Left lung (tissue), 10 donors: Measurements from ENCODE around the gene GLTPD2. TPM values are rescaled to one million over a fixed set of nuclear protein-coding genes. Genes with fewer than 3 reads are reported as not detected.

Experiments
- ATAC-seq: fragments of 200-7000 bp; cut with Tn5 transposase; one replicate; pipeline ENCODE4 v1.9.1; 2020; ENCODE audit warnings: moderate library complexity
- DNase-seq, 4 donors: peaks; one replicate each; pipeline ENCODE4 v3.0.0-alpha.2; 2013 to 2020
- H3K27ac ChIP-seq, 2 donors: fragments of 200-600 bp; sonication (generic) in 1 of 2; one replicate each; pipeline versions ENCODE4 v1.5.0 to v1.8.0; 2020 to 2021
- H3K27me3 ChIP-seq, 2 donors: fragments of 200-600 bp; sonication (generic) in 1 of 2; one replicate each; pipeline versions ENCODE4 v1.5.0 to v1.8.0; 2020 to 2021
- H3K36me3 ChIP-seq, 2 donors: fragments of 200-600 bp; sonication (generic) in 1 of 2; one replicate each; pipeline versions ENCODE4 v1.5.0 to v1.8.0; 2020 to 2021
- H3K4me1 ChIP-seq, 2 donors: fragments of 200-600 bp; one replicate each; pipeline ENCODE4 v1.8.0; 2021
- H3K4me3 ChIP-seq, 2 donors: fragments of 200-600 bp; sonication (generic) in 1 of 2; one replicate each; pipeline versions ENCODE4 v1.5.0 to v1.8.0; 2020 to 2021; ENCODE audit warnings: mild to moderate bottlenecking in 1 of 2
- H3K9me3 ChIP-seq, 2 donors: fragments of 200-600 bp; sonication (generic) in 1 of 2; one replicate each; pipeline versions ENCODE4 v1.5.0 to v1.8.0; 2020 to 2021
- CTCF ChIP-seq, 2 donors: fragments of 200-600 bp; sonication (generic) in 1 of 2; IDR thresholded peaks; one replicate each; pipeline versions ENCODE4 v1.5.0 to v1.8.0; 2021; ENCODE audit warnings: antibody characterized with exemption in 2 of 2
- intact Hi-C, 2 donors: fragments of 100-400 bp; cut with DNase I; formaldehyde crosslinking; loops; one replicate each; pipeline versions ENCODE4 v1.11.2 to v1.14.2; 2022
- polyA plus RNA-seq, 6 donors: library from polyadenylated mRNA; unstranded; fragments of 120-200 nt; gene quantifications; one replicate each; pipeline ENCODE4 v1.2.1, GENCODE V29; 2013; ENCODE audit not compliant: insufficient read length in 6 of 6
- total RNA-seq, 2 donors: library from RNA; stranded (reverse); fragmentation: NEBNext Ultra II Directional; extraction: Animal tissue kit (Norgen Biotek cat#: 25700); gene quantifications; one replicate each; pipeline ENCODE4 v1.2.1, GENCODE V29; 2021
- donor health status: DM: no; HTN: yes; CAD: no.
- donor health status: DM: no; HTN: no; CAD: no.

Gene GLTPD2
- total and polyA plus RNA-seq, 8 donors = 0.59 to 1.5 (median 0.99) TPM; not detected in 2

- peak overlapping the region; percentile 63 to 79 for H3K4me3 ChIP-seq
These were observed 19.0 kb downstream of the GLTPD2 start for GRCh38 chr17:4807605-4808377.

DNA sequence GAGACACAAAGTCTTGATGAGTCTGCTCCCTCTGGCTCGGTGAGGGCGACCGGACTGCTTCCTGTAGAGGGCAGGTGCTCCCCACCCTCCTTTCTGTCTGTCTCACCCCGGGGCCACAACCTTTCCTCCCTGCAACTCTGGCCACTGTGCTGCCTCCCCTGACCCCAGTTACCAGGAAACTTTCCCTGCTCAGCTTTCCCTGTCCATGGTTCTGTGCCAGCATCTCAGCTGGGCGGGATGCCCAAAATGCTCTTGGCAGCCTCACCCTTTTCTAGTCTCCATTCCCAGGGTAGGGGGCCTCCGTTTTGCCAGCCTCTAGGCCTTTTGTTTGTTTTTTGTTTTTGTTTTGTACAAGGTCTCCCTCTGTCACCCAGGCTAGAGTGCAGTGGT is 19.6 kb downstream of the GLTPD2 start:
- peak; percentile 2 for ATAC-seq
- H3K27ac ChIP-seq = no peak overlapping the region
- no peak for TF ChIP-seq CTCF (IDR thresholded peaks at IDR 0.05)
- peaks cover 0 to 31% of the 10 kb centered on the region in 2 donors for H3K27me3 ChIP-seq
- H3K9me3 ChIP-seq = no peaks in the 10 kb centered on the region
- intact Hi-C loops = no loop called here
- peaks cover 0 to 6% of the 10 kb centered on the region in 2 donors for H3K36me3 ChIP-seq
- H3K4me1 ChIP-seq = peaks cover 10 to 24% of the 10 kb centered on the region in 2 donors
- DNase-seq = no peak
- H3K4me3 ChIP-seq = no peak overlapping the region

More at GRCh38 chr17:4807605-4808377, 19.0 kb downstream of the GLTPD2 start:
- H3K27me3 ChIP-seq = peaks cover 0 to 31% of the 10 kb centered on the region in 2 donors
- intact Hi-C loops = no loop called here
- no peaks in the 10 kb centered on the region for H3K9me3 ChIP-seq
- ATAC-seq (peak; percentile 15), DNase-seq (no peak)
- H3K36me3 ChIP-seq = peaks cover 0 to 6% of the 10 kb centered on the region in 2 donors
- H3K4me1 ChIP-seq = peaks cover 10 to 24% of the 10 kb centered on the region in 2 donors
- TF ChIP-seq CTCF (IDR thresholded peaks at IDR 0.05) = no peak
- peak overlapping the region in 1 of 2 donors; percentile 78 for H3K27ac ChIP-seq

- peaks cover 0 to 21% of the 10 kb centered on the region in 2 donors for H3K36me3 ChIP-seq
- intact Hi-C loops = no loop called here
- no peak overlapping the region for H3K4me3 ChIP-seq
- H3K4me1 ChIP-seq = peaks cover 10 to 23% of the 10 kb centered on the region in 2 donors
- no peaks in the 10 kb centered on the region for H3K9me3 ChIP-seq
- DNase-seq = no peak
- ATAC-seq = no peak
- H3K27me3 ChIP-seq = peaks cover 0 to 21% of the 10 kb centered on the region in 2 donors
- TF ChIP-seq CTCF (IDR thresholded peaks at IDR 0.05) = no peak
- no peak overlapping the region for H3K27ac ChIP-seq
These were observed 22.0 kb downstream of the GLTPD2 start for GRCh38 chr17:4810696-4811290.

DNA sequence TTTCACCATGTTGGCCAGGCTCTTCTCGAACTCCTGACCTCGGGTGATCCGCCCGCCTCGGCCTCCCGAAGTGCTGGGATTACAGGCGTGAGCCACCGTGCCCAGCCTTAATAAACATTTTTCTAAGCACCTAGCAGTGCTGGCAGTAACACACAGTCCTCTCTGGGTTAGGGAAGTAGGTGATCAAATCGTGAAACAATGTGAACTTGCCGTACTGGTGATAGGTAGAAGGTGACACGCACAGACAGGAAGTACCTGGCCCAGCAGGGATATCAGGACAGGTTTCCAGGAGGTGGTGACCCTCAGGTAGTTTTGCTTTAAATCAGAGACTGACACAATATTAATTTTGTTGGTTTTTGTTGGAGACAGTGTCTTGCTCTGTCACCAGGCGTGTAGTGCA is 22.7 kb downstream of the GLTPD2 start:
- no peak for TF ChIP-seq CTCF (IDR thresholded peaks at IDR 0.05)
- ATAC-seq (no peak), DNase-seq (no peak)
- no peak overlapping the region for H3K4me3 ChIP-seq
- peaks cover 10 to 17% of the 10 kb centered on the region in 2 donors for H3K4me1 ChIP-seq
- intact Hi-C loops = no loop called here
- no peak overlapping the region for H3K27ac ChIP-seq
- H3K36me3 ChIP-seq = peaks cover 0 to 28% of the 10 kb centered on the region in 2 donors
- H3K27me3 ChIP-seq = peaks cover 0 to 15% of the 10 kb centered on the region in 2 donors
- no peaks in the 10 kb centered on the region for H3K9me3 ChIP-seq

DNA sequence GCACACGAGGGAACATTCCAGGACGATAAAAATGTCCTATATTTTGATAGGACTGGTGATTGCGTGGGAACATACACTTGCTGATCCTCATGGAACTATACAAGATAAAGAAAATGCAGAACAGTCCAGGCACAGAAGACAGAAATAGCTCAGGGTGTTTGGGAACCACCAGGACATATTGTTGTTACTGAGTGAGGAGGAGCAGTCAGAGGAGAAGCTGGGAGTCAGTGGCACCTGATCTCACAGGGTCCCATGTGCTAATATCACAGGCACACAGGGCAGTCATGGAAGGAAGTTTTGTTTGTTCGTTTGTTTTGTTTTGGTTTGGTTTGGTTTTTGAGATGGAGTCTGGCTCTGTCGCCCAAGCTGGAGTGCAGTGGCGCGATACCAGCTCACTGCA is 23.9 kb downstream of the GLTPD2 start:
- intact Hi-C loops = no loop called here

More for the DNA sequence above, 23.9 kb downstream of the GLTPD2 start:
- peaks cover 8 to 13% of the 10 kb centered on the region in 2 donors for H3K4me1 ChIP-seq
- no peak for TF ChIP-seq CTCF (IDR thresholded peaks at IDR 0.05)
- no peak overlapping the region for H3K4me3 ChIP-seq
- ATAC-seq (no peak), DNase-seq (no peak)
- no peaks in the 10 kb centered on the region for H3K9me3 ChIP-seq
- peaks cover 0 to 8% of the 10 kb centered on the region in 2 donors for H3K27me3 ChIP-seq
- H3K27ac ChIP-seq = no peak overlapping the region
- peaks cover 0 to 40% of the 10 kb centered on the region in 2 donors for H3K36me3 ChIP-seq
